ENCODE data around the gene GRIK4. TPM values are rescaled to one million over a fixed set of nuclear protein-coding genes. Genes with fewer than 3 reads are reported as not detected.
"Not testable (repeated sequence)": the region's sequence is repeated elsewhere in the genome, so short reads cannot be mapped to it uniquely, and the experiment has no call there.

GRIK4 gene
- total and polyA plus RNA-seq, 2 experiments from 2014 or later: not detected

DNA sequence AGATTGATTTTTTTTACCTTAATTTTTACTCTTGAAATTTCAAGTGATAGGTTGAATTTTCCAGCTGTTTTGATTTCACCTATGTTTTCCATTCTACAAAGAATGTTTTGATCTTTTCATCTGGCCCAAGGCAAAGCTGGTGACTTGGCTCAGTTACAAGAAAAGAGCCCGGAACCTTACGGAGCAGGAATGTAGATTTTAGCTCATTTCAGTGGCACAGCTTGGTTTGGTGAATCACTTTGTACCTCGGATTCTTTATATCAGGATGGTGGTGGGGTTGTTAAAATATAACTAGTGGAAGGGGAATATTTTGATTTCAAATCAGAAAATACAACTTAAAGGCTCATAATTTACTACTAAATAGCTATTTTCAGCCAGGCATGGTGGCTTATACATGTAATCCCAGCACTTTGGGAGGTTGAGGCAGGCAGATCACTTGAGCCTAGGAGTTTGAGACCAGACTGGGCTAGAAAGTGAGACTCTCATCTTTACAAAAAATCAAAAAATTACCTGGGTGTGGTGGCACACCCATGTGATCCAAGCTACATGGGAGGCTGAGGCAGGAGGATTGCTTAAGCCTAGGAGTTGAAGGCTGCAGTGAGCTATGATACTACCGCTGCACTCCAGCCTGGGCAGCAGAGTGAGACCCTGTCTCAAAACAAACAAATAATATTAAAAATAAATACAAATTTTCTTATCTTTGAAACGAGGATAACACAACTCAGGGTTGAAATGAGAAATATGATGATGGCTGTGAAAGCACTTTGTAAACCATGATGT lies 9.4 kb upstream of the GRIK4 start:
- DNase-seq: no peak
- H3K27ac ChIP-seq: no peak overlapping the region
- 49 to 58% methylated on average over 5 of the region's 5 CpGs for WGBS, 2 experiments (ENCODE audit: low coverage in 1 of 2, low lambda C conversion rate in 2 of 2, missing lambda C conversion rate in 2 of 2)
- no peak overlapping the region for H3K9ac ChIP-seq
- no peak overlapping the region for H3K4me2 ChIP-seq (ENCODE audit: unreplicated experiment)
- H3K79me2 ChIP-seq (ENCODE audit: insufficient read depth): no peaks in the 10 kb centered on the region
- no peak overlapping the region for H2AFZ ChIP-seq
- H3F3A ChIP-seq (ENCODE audit: insufficient read depth): peaks cover 31% of the 10 kb centered on the region
- H3K9me2 ChIP-seq (ENCODE audit: insufficient read depth): no peaks in the 10 kb centered on the region
- TF ChIP-seq EZH2 (IDR thresholded peaks at IDR 0.05; ENCODE audit: insufficient read depth, poor library complexity, severe bottlenecking): no peak
- no peak for TF ChIP-seq EZH2phosphoT487 (IDR thresholded peaks at IDR 0.05; ENCODE audit: insufficient read depth, low read depth)
- H3K4me1 ChIP-seq (ENCODE audit: insufficient read depth): peaks cover 9% of the 10 kb centered on the region
- H3K4me3 ChIP-seq: no peak overlapping the region
- in situ Hi-C loops (cut with MboI): loop anchor here (10.0 to 25.0 kb wide), 3 partner anchors 183 to 610 kb away; partner anchors contain the start of gene TECTA
- H3K27me3 ChIP-seq (replicated peaks; ENCODE audit: insufficient read depth): no peaks in the 10 kb centered on the region
- no peaks in the 10 kb centered on the region for H3K9me3 ChIP-seq (ENCODE audit: low read depth)
- no peaks in the 10 kb centered on the region for H4K20me1 ChIP-seq (ENCODE audit: insufficient read depth)
- no peaks in the 10 kb centered on the region for H3K36me3 ChIP-seq (ENCODE audit: low read depth)

DNA sequence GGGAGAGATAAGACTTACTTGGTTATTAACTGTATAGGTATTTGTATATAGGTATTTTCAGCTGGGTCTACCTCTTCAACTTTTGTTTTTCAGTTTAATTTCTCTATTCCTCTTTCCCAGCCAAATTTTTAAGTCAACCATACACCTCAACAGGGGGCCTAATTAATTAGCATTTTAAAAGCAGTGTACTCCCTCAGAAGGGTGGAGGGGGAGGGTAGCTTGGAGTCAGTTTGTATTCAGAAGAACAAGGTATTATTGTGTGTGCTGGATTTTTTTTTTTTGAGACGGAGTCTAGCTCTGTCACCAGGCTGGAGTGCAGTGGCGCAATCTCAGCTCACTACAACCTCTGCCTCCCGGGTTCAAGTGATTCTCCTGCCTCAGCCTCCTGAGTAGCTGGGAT lies 8.0 kb upstream of the GRIK4 start:
- WGBS, 2 experiments (ENCODE audit: low coverage in 1 of 2, low lambda C conversion rate in 2 of 2, missing lambda C conversion rate in 2 of 2): 57 to 66% methylated on average over 3 of the region's 3 CpGs

DNA sequence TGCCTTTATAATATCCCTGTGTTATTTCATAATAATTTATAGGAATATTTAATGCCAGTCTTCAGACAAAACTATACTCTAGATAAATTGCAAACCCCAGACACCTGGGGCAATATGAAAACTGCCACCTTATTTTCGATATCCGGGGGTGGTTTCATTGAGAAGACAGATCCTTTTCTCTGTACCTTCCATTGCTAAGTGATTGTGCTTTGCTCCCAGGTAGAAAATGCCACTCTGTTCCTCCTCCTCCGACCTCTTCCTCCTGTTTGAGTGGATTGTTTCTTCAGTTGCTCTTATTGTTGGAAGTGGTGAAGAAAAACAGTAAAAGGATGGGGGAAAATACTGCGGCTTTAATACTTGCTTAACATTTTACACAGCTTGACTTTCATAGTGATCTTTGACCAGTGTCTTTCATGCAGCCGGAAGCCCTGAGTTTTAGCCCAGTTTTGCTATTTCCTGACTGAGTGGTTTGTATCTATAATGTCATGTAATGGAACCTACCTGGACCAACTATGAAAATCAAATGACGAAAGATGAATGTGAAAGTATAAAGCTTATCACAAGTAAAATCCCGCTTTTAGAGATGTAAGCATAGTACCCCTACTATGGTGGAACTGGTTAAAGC lies 5.6 kb upstream of the GRIK4 start:
- Histone ChIP-seq H3K4me1 (ENCODE audit: insufficient read depth) (no peaks in the 10 kb centered on the region), H3K27ac (no peak overlapping the region), H3K79me2 (ENCODE audit: insufficient read depth) (no peaks in the 10 kb centered on the region), H3K9me3 (ENCODE audit: low read depth) (no peaks in the 10 kb centered on the region), H3K4me3 (no peak overlapping the region), H3F3A (ENCODE audit: insufficient read depth) (peaks cover 7% of the 10 kb centered on the region; the same call in 1 of the 2 replicates), H3K9ac (no peak overlapping the region), H3K27me3 (replicated peaks; ENCODE audit: insufficient read depth) (0 out of 2 replicates have a peak, but pooled peaks cover 3% of the 10 kb centered on the region), H3K9me2 (ENCODE audit: insufficient read depth) (no peaks in the 10 kb centered on the region), H3K4me2 (ENCODE audit: unreplicated experiment) (no peak overlapping the region), H4K20me1 (ENCODE audit: insufficient read depth) (no peaks in the 10 kb centered on the region), H3K36me3 (ENCODE audit: low read depth) (no peaks in the 10 kb centered on the region), H2AFZ (no peak overlapping the region)
- in situ Hi-C loops (cut with MboI): loop anchor here (10.0 to 25.0 kb wide), 3 partner anchors 179 to 606 kb away; partner anchors contain the start of gene TECTA
- WGBS, 2 experiments (ENCODE audit: low coverage in 1 of 2, low lambda C conversion rate in 2 of 2, missing lambda C conversion rate in 2 of 2): 79 to 85% methylated on average over 7 of the region's 7 CpGs
- no peak for TF ChIP-seq EZH2phosphoT487 (IDR thresholded peaks at IDR 0.05; ENCODE audit: insufficient read depth, low read depth)
- TF ChIP-seq EZH2 (IDR thresholded peaks at IDR 0.05; ENCODE audit: insufficient read depth, poor library complexity, severe bottlenecking): no peak
- no peak for DNase-seq

More for the DNA sequence above, 8.0 kb upstream of the GRIK4 start:
- not testable (repeated sequence) for H4K20me1 ChIP-seq (ENCODE audit: insufficient read depth); H3K27ac ChIP-seq; DNase-seq; H2AFZ ChIP-seq; H3K4me2 ChIP-seq (ENCODE audit: unreplicated experiment); H3K9me2 ChIP-seq (ENCODE audit: insufficient read depth); H3K4me3 ChIP-seq; H3K27me3 ChIP-seq (replicated peaks; ENCODE audit: insufficient read depth); H3K9me3 ChIP-seq (ENCODE audit: low read depth); H3K9ac ChIP-seq; H3K36me3 ChIP-seq (ENCODE audit: low read depth); H3K4me1 ChIP-seq (ENCODE audit: insufficient read depth); H3K79me2 ChIP-seq (ENCODE audit: insufficient read depth)
- in situ Hi-C loops (cut with MboI): loop anchor here (10.0 to 25.0 kb wide), 3 partner anchors 181 to 609 kb away; partner anchors contain the start of gene TECTA
- peaks cover 22% of the 10 kb centered on the region for H3F3A ChIP-seq (ENCODE audit: insufficient read depth)

DNA sequence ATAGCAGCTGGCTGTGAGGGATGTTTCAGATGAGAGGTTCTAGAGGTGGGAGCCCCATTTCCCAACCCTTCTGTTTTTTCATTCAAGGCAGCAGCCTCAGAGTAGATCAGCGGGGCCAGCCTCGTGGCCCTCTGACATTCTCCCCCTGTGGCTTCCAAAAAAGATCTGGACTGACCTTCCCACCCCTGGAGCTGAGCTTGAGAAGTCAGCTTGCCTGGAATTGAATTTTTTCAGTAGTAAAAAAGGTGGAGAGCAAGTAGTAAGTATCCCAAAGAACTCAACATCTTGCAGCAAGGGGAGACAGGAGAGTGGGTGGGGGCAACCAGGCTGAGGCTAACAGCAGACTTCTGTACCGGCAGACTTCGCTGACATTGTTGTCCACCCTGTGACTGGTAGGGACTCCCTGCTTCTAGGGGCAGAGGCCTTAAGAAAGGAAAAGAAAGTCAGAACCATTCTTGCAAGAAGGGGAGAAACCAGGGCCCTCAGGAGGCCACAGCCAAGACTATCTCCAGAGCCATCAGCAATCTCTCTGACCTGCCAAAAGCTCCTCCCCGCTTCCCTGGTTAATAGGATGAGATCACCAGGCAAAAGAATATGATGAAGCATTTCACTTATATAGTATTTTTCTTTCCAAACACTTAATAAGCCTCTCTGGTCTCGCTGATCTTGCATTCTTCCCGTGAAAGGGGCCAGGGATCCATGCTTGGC lies 2.0 kb upstream of the GRIK4 start:
- TF ChIP-seq EZH2 (IDR thresholded peaks at IDR 0.05; ENCODE audit: insufficient read depth, poor library complexity, severe bottlenecking) (no peak), EZH2phosphoT487 (IDR thresholded peaks at IDR 0.05; ENCODE audit: insufficient read depth, low read depth) (no peak)
- DNase-seq: peak; percentile 33
- 71 to 73% methylated on average over 7 of the region's 7 CpGs for WGBS, 2 experiments (ENCODE audit: low coverage in 1 of 2, low lambda C conversion rate in 2 of 2, missing lambda C conversion rate in 2 of 2)
- H2AFZ ChIP-seq: no peak overlapping the region
- no peaks in the 10 kb centered on the region for H3K79me2 ChIP-seq (ENCODE audit: insufficient read depth)
- H3K9me3 ChIP-seq (ENCODE audit: low read depth): no peaks in the 10 kb centered on the region
- no peak overlapping the region for H3K27ac ChIP-seq
- no peaks in the 10 kb centered on the region for H3F3A ChIP-seq (ENCODE audit: insufficient read depth)
- H3K9ac ChIP-seq: no peak overlapping the region
- 0 out of 2 replicates have a peak, but pooled peaks cover 3% of the 10 kb centered on the region for H3K27me3 ChIP-seq (replicated peaks; ENCODE audit: insufficient read depth)
- in situ Hi-C loops (cut with MboI): loop anchor here (10.0 to 25.0 kb wide), 3 partner anchors 175 to 603 kb away; partner anchors contain the start of gene TECTA
- no peaks in the 10 kb centered on the region for H3K4me1 ChIP-seq (ENCODE audit: insufficient read depth)
- no peaks in the 10 kb centered on the region for H4K20me1 ChIP-seq (ENCODE audit: insufficient read depth)
- no peak overlapping the region for H3K4me2 ChIP-seq (ENCODE audit: unreplicated experiment)
- H3K4me3 ChIP-seq: no peak overlapping the region
- H3K36me3 ChIP-seq (ENCODE audit: low read depth): no peaks in the 10 kb centered on the region
- H3K9me2 ChIP-seq (ENCODE audit: insufficient read depth): no peaks in the 10 kb centered on the region
